DMS153 treated with DMSO at 0.1 percent for 48 hours (cell line): ENCODE results near the gene PRKAG2.
"Not testable (repeated sequence)": the region's sequence is repeated elsewhere in the genome, so short reads cannot be mapped to it uniquely, and the experiment has no call there.

ENCODE experiments used
- DNase-seq: peaks from one replicate; lab custom pipeline; 2025; ENCODE audit not compliant: unreplicated experiment; lab: John Stamatoyannopoulos, UW

The PRKAG2 gene

DNA sequence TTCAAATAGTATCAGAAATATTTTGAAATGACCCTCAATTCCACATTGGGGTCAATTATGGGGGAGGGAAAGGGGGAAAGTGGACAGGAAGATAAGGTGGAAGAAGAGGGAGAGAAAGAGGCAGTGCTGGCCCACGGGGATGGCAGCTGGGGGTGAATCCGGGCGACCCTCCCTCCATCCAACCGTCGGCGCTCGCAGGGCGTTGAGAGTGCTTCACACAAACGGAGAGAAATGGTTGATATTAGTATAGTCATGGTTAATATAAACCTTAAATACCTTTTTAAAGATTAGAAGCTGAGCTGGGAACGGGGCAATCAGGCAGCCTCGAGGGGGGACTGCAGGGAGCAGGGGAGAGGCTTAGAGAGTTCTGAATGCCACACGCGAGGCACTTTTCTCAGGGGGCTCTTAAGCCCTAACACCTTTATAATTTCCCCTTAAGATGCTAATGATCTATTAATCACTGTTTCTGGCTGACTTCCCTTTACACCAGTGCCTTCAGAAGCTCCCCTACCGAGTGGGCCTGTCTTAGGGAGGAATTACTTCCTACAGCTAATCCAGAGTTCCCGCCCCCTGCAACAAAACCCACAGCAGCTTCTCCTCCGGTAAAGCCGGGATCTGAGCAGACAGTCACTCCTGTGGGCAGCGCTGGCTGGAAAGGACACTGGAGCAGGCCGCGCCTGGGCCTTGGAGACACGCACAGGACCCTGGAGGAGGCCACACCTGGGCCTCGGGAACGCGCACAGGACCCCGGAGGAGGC, 39.5 kb downstream of the PRKAG2 start:
- DNase-seq = no peak

DNA sequence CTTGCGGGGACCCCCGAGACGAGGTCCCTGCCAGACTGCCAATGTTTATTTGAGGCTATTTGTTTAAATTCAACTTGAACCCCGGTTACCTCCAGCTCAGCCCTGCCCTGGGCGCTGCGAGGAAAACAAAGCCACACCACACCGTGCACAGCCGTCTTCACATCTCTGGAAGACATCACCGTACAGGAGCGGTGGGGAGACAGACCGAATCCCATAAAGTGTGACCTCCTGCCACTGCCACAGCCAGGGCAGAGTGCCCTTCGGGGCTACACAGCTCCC, 40.0 kb downstream of the PRKAG2 start:
- DNase-seq = no peak

DNA sequence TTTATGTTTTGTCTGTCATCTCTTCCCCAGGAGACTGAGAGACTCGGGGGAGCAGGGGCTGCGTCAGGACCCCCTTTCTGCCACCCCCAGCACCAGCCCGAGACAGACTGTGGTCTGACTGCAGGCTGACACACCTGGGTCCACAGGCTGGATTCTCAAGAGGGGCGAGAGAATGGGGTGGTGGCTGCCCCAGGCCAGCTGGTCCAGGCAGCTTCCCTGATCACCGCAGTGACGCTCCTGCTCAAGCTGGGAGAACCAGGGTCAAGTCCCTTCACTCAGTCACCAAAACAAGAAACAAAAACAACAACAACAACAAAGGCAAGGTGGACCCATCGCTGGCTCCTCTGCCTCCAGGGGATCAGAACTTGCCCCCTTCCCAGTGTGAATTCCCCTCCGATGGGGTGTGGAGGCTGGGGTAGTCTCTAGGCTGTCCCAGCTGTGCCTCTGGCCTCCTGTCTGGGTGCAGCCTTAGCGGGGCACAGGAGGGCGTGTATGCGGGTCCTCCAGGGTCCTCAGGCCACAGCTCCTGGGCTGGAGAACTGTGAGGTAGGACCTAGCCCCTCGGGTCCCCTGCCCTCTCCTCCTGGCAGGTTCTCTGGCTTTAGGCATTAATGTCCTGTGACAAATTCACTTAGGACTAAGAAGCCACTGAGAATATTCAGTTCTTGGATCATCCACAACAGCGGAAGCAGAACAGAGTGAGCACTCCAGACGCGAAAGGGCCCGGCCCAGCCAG, 40.6 kb downstream of the PRKAG2 start:
- no peak for DNase-seq

DNA sequence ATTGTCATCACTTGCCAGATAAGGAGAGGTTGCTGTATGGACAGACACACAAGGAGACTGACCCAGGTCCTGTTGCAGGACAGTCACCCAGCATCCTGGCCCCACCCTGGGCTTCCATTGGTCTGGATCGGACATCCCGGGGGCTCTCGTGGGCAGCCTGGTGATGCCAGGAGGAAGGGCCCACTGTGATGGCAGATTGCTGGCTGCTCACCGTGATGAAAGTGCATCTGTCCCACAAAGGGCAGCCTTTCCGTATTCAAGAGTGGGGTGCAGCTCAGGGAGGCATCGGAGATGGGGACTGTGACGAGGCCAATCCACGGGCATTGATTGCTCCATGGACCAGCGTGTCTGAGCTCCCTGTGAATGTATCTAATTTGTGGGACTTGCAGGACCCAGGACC, 41.3 kb downstream of the PRKAG2 start:
- no peak for DNase-seq

DNA sequence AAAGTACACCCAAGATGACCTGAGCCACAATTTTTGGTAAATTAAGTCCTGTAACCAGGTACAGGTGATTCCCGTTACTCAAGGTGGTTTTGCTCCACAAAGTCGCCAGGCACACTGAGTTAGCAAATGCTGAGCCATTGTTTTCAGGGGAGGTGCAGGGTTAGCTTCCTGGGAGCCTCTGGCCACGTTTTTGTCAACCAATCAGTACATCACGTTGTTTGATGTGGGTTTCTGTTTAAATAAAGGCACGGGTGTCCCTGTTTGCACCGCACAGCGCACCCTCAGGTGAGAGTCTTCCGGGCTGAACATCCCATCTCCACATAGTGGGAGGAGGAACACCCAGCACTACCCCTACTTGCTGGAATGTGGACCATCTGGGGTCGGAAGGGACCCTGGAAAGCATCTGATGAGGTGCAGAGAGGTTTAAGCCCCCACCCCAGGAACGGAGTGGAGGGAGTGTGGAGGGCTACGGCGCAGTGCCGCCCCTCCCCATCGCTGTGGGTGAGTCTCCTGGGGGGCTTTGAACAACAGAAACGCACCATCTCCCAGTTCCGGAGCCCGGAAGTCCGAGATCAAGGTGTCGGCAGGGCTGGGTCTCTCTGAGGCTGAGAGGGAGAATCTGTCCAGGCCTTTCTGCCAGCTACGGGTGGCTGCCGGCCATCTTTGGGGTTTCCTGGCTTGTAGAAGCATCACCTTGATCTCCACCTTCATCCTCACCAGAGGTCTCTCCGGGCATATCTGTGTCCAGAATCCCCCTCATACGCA, 42.5 kb downstream of the PRKAG2 start:
- DNase-seq = no peak

- DNase-seq = no peak
These were observed 43.2 kb downstream of the PRKAG2 start for GRCh38 chr7:151833691-151834090.

DNA sequence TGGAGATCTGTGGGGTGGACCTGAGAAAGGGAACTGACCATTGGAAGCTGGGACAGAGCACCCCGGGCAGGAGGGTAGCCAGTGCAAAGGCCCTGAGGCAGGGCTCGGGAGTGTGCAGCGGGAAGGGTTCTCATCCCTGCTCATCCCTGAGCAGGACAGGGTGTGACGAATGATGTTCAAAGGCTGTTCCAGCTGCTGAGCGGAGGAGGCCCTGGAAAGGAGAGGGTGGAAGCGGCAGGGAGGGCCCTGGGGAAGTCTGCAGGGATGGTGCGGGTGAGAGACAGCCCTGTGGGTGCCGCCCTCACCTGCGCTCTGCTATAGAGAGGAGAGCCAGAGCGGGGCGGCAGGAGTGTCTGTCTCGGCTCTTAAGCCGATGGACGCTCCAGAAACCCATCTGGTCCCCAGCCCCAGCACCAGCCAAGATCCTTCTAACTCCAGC, 43.7 kb downstream of the PRKAG2 start:
- no peak for DNase-seq

- no peak for DNase-seq
These were observed 44.3 kb downstream of the PRKAG2 start for GRCh38 chr7:151832656-151833055.

DNA sequence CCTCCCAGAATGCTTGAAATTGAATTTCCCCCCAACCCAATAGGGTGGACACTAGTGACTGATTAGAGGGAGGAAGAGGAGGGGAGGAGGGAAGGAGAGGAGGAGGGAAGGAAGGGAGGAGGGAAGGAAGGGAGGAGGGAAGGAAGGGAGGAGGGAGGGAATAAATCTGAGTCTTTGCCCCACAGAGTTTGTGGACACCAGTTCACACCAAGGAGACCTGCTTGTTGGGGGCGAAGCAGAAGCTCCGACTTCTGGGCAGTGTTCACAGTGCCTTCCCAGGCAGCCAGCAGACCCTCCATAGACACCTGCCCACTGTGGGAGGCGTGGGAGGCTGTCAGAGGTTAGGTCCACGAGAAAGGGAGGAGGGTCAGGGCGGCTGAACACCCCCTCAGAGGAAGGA, 44.8 kb downstream of the PRKAG2 start:
- no peak for DNase-seq

GRCh38 chr7:151831606-151832005, 45.3 kb downstream of the PRKAG2 start:
- DNase-seq = no peak

DNA sequence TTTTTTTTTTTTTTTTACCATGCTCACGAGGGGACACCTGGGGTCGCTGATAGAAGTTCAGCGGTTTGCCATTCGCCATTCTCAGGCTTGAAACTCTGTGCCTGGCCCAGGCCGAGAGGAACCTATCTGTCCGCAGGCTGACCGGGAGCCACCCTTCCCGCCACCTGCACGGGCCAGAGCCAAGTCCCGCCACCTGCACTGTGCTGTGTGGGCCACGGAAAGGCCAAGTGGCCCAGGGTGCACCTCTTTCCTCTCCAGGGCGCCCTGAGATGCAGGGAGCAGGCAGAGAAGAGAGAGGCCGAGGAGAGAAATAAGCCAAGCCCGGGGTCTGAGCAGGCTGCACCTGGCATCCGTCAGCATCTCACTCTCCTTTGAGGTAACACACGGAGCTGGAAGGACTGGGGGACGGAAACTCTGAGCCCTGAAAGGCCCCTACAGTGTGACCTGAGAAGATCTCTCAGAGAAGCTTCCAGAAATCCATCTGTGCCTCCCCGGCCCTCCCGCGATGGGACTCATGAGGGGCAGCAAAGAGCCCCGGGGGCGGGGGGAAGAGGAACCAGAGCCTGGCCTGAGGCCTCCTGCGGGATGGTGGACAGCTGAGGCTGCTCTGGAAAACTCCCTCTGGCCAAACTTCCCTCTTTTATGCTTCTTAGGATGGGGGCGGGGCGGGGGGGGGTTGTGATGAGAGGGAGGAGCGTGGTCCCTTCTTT, 46.6 kb downstream of the PRKAG2 start:
- DNase-seq = no peak

GRCh38 chr7:151829707-151830106, 47.2 kb downstream of the PRKAG2 start:
- no peak for DNase-seq

- peak; percentile 57 for DNase-seq
These were observed 49.3 kb downstream of the PRKAG2 start for GRCh38 chr7:151827620-151828019.

- DNase-seq = not testable (repeated sequence)
These were observed 50.6 kb downstream of the PRKAG2 start for GRCh38 chr7:151826316-151826715.

- peak; percentile 34 for DNase-seq
These were observed 51.2 kb downstream of the PRKAG2 start for GRCh38 chr7:151825721-151826120.

- no peak for DNase-seq
These were observed 52.5 kb downstream of the PRKAG2 start for GRCh38 chr7:151824373-151824933.

DNA sequence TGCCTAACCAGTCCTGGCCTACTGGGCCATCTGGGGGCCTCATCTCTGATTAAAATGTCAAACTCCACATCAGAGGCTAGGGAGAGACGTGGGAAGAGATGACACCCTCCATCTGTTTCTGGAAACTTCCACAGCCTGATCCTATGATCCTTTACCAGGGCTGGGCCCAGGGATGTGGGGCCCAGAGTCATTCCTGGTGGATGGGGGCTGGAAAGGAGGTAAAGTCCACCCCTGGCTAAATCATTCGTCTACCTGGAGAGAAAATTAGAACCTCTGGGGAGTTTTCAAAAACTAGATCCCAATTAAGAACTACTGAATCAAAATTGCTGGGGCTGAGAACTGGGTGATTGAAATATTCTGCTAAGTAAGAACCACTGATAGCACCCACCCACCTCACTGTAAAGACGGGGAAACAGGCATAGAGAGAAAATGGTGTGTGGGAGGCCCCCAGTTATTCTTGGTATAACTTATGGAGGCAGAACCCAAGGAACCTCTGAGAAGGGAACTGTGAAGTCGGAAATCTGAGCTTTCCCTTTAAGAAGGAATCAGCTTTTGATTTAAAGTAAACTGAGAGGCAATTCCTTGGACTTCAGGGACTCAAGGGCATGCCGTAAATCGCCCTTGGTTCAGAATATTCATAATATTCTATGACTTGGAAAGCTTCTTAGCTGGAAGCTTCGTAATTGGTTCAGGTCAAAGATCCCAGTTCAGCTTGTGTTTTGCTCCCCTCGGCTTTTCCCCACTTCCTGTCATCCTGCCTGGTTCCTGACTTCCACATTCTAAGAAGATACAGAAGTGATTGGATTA, 53.1 kb downstream of the PRKAG2 start:
- no peak for DNase-seq

GRCh38 chr7:151822541-151823181, 54.3 kb downstream of the PRKAG2 start:
- DNase-seq = no peak

- DNase-seq = no peak
These were observed 54.9 kb downstream of the PRKAG2 start for GRCh38 chr7:151821806-151822540.
